Measurements from ENCODE around the gene PLAAT3. TPM values are rescaled to one million over a fixed set of nuclear protein-coding genes. Genes with fewer than 3 reads are reported as not detected.
"Not testable (repeated sequence)": the region's sequence is repeated elsewhere in the genome, so short reads cannot be mapped to it uniquely, and the experiment has no call there.

Gene PLAAT3
- total and polyA plus RNA-seq, 11 donors = 74.9 to 191 (median 126) TPM

GRCh38 chr11:63534895-63535461, 79.3 kb downstream of the PLAAT3 start:
- Histone ChIP-seq H3K4me3 (no peak overlapping the region), H3K36me3 (peaks cover 0 to 10% (median 0%) of the 10 kb centered on the region in 9 donors), H3K4me1 (peaks cover 7 to 75% (median 21%) of the 10 kb centered on the region in 12 donors), H3K27me3 (no peaks in the 10 kb centered on the region), H3K27ac (peak overlapping the region in 1 of 12 donors; percentile 97), H3K9me3 (no peaks in the 10 kb centered on the region)
- DNase-seq (no peak), ATAC-seq (no peak)
- TF ChIP-seq POLR2A (IDR thresholded peaks at IDR 0.05) = no peak
- no peak for TF ChIP-seq CTCF (IDR thresholded peaks at IDR 0.05)
- intact Hi-C loops (cut with DNase I) = loop anchor here in 2 of 10 donors (5.0 to 10.0 kb wide), 2 partner anchors 77 to 80 kb away; partner anchors contain the start of gene PLAAT3 (in 2 of the 2)
- WGBS, 4 donors = 91 to 96% (median 93%) methylated on average over 5 of the region's 5 CpGs

GRCh38 chr11:63534076-63534475, 80.2 kb downstream of the PLAAT3 start:
- Histone ChIP-seq H3K4me3 (no peak overlapping the region), H3K9me3 (no peaks in the 10 kb centered on the region), H3K4me1 (peaks cover 7 to 67% (median 21%) of the 10 kb centered on the region in 12 donors), H3K36me3 (peaks cover 0 to 1% (median 0%) of the 10 kb centered on the region in 9 donors), H3K27ac (peak overlapping the region in 1 of 12 donors; percentile 97), H3K27me3 (no peaks in the 10 kb centered on the region)
- TF ChIP-seq CTCF (IDR thresholded peaks at IDR 0.05) (no peak), POLR2A (IDR thresholded peaks at IDR 0.05) (no peak)
- WGBS, 4 donors = 64 to 81% (median 74%) methylated on average over 3 of the region's 3 CpGs
- ATAC-seq (no peak), DNase-seq (no peak)
- intact Hi-C loops (cut with DNase I) = loop anchor here in 1 of 10 donors (10.0 kb wide), 1 partner anchor 81 kb away; the partner anchor contains the start of gene PLAAT3

- no peak overlapping the region for H3K4me3 ChIP-seq
- TF ChIP-seq POLR2A (IDR thresholded peaks at IDR 0.05) (no peak), CTCF (IDR thresholded peaks at IDR 0.05) (no peak)
- no peak overlapping the region for H3K27ac ChIP-seq
- H3K27me3 ChIP-seq = no peaks in the 10 kb centered on the region
- DNase-seq (no peak), ATAC-seq (no peak)
- peaks cover 3 to 56% (median 16%) of the 10 kb centered on the region in 12 donors for H3K4me1 ChIP-seq
- H3K9me3 ChIP-seq = no peaks in the 10 kb centered on the region
- 73 to 80% (median 78%) methylated on average over 4 of the region's 4 CpGs for WGBS, 4 donors
- intact Hi-C loops (cut with DNase I) = loop anchor here in 1 of 10 donors (10.0 kb wide), 1 partner anchor 82 kb away; the partner anchor contains the start of gene PLAAT3
- no peaks in the 10 kb centered on the region for H3K36me3 ChIP-seq
Observed at GRCh38 chr11:63532799-63533475, 81.3 kb downstream of the PLAAT3 start.

GRCh38 chr11:63532117-63532516, 82.1 kb downstream of the PLAAT3 start:
- Histone ChIP-seq H3K36me3 (no peaks in the 10 kb centered on the region), H3K9me3 (no peaks in the 10 kb centered on the region), H3K4me3 (no peak overlapping the region), H3K27ac (no peak overlapping the region), H3K27me3 (no peaks in the 10 kb centered on the region), H3K4me1 (peaks cover 0 to 48% (median 10%) of the 10 kb centered on the region in 12 donors)
- intact Hi-C loops (cut with DNase I) = loop anchor here in 1 of 10 donors (10.0 kb wide), 1 partner anchor 83 kb away; the partner anchor contains the start of gene PLAAT3
- no peak for DNase-seq
- WGBS, 4 donors = 62 to 69% (median 65%) methylated on average over 2 of the region's 2 CpGs
- TF ChIP-seq CTCF (IDR thresholded peaks at IDR 0.05) (no peak), POLR2A (IDR thresholded peaks at IDR 0.05) (no peak)
- no peak for ATAC-seq

- intact Hi-C loops (cut with DNase I) = loop anchor here in 1 of 10 donors (10.0 kb wide), 1 partner anchor 84 kb away; the partner anchor contains the start of gene PLAAT3
- not testable (repeated sequence) for H3K27ac ChIP-seq
- peak in 3 of 4 donors; percentile 29 to 69 (median 41) for ATAC-seq
Observed at GRCh38 chr11:63531074-63531792, 83.0 kb downstream of the PLAAT3 start.

More at GRCh38 chr11:63531074-63531792, 83.0 kb downstream of the PLAAT3 start:
- DNase-seq, H3K9me3 ChIP-seq, H3K4me3 ChIP-seq, H3K36me3 ChIP-seq, H3K27me3 ChIP-seq: not testable (repeated sequence)
- peaks cover 0 to 40% (median 1%) of the 10 kb centered on the region in 12 donors for H3K4me1 ChIP-seq
- WGBS, 4 donors = 71 to 81% (median 77%) methylated on average over 4 of the region's 6 CpGs

Data from heart left ventricle (tissue), 16 donors.